Measurements from ENCODE around the gene LRRTM4.

- TF ChIP-seq CTCF (IDR thresholded peaks at IDR 0.05) = no peak
- TF ChIP-seq POLR2A (IDR thresholded peaks at IDR 0.05; ENCODE audit: low read length) = no peak
- TF ChIP-seq RNF2 (IDR thresholded peaks at IDR 0.05; ENCODE audit: borderline replicate concordance, low read depth) = no peak
- no peak for TF ChIP-seq RAD21 (conservative IDR thresholded peaks at IDR 0.05 in 1 of 2, IDR thresholded peaks at IDR 0.05 in 1 of 2)
- no peak for TF ChIP-seq EP300 (IDR thresholded peaks at IDR 0.05)
Observed at GRCh38 chr2:77459840-77460239, 62.3 kb downstream of the LRRTM4 start.
